HepG2 (cell line): ENCODE results near the gene DDAH1. TPM values are rescaled to one million over a fixed set of nuclear protein-coding genes. Genes with fewer than 3 reads are reported as not detected.

Experiments
- ARID3A ChIP-seq: IDR thresholded peaks from 2 replicates; pipeline ENCODE4 v1.6.1; 2012; ENCODE audit warnings: low read depth, low read length, improper control_type of control experiment
- DPF2 ChIP-seq: sonication (generic); formaldehyde crosslinking; IDR thresholded peaks from 2 replicates; pipeline ENCODE4 v1.4.0; 2020; ENCODE audit warnings: mild to moderate bottlenecking, low read depth, missing genetic modification reagents, borderline replicate concordance
- FOXP4 ChIP-seq: sonication (generic); formaldehyde crosslinking; IDR thresholded peaks from 2 replicates; pipeline ENCODE4 v1.4.0; 2020; ENCODE audit warnings: missing genetic modification reagents
- HOMEZ ChIP-seq: IDR thresholded peaks from 2 replicates; pipeline ENCODE4 v1.6.1; 2016; ENCODE audit warnings: low read depth
- KAT8 ChIP-seq: IDR thresholded peaks from 2 replicates; pipeline ENCODE4 v1.6.1; 2016; ENCODE audit warnings: missing genetic modification reagents, missing compliant biosample characterization
- KDM6A ChIP-seq: IDR thresholded peaks from 2 replicates; pipeline ENCODE4 v1.6.1; 2016; ENCODE audit warnings: low read depth
- KLF12 ChIP-seq: sonication (generic); formaldehyde crosslinking; IDR thresholded peaks from 2 replicates; pipeline ENCODE4 v1.4.0; 2020; ENCODE audit warnings: missing genetic modification reagents, borderline replicate concordance
- SOX6 ChIP-seq, 2 experiments: fragments of 450-650 bp in 1 of 2; sonication (generic) in 1 of 2; formaldehyde crosslinking in 1 of 2; IDR thresholded peaks; 2 replicates each; pipeline versions ENCODE4 v1.4.0 to v1.6.1; 2017 to 2020; ENCODE audit warnings: antibody characterized with exemption in 1 of 2, mild to moderate bottlenecking in 1 of 2, missing genetic modification reagents in 1 of 2
- ZBTB3 ChIP-seq: sonication (generic); formaldehyde crosslinking; IDR thresholded peaks from 2 replicates; pipeline ENCODE4 v1.4.0; 2020; ENCODE audit warnings: low read depth, mild to moderate bottlenecking, moderate library complexity, missing genetic modification reagents, borderline replicate concordance
- ZFP41 ChIP-seq: sonication (generic); formaldehyde crosslinking; IDR thresholded peaks from 2 replicates; pipeline ENCODE4 v1.4.0; 2020; ENCODE audit warnings: mild to moderate bottlenecking, missing genetic modification reagents, borderline replicate concordance
- ZFP62 ChIP-seq: sonication (generic); formaldehyde crosslinking; IDR thresholded peaks from 2 replicates; pipeline ENCODE4 v1.4.0; 2020; ENCODE audit warnings: missing genetic modification reagents
- ZNF362 ChIP-seq: sonication (generic); formaldehyde crosslinking; IDR thresholded peaks from 2 replicates; pipeline ENCODE4 v1.4.0; 2020; ENCODE audit warnings: missing genetic modification reagents, mild to moderate bottlenecking, borderline replicate concordance
- ZNF431 ChIP-seq: sonication (generic); formaldehyde crosslinking; IDR thresholded peaks from 2 replicates; pipeline ENCODE4 v1.9.0; 2022; ENCODE audit warnings: missing genetic modification reagents, low read depth, mild to moderate bottlenecking, borderline replicate concordance
- ZNF512 ChIP-seq: sonication (generic); formaldehyde crosslinking; IDR thresholded peaks from 2 replicates; pipeline ENCODE4 v1.4.0; 2020; ENCODE audit warnings: mild to moderate bottlenecking, missing genetic modification reagents
- ZNF784 ChIP-seq: sonication (generic); formaldehyde crosslinking; IDR thresholded peaks from 2 replicates; pipeline ENCODE4 v1.5.1; 2020; ENCODE audit warnings: missing genetic modification reagents, mild to moderate bottlenecking, borderline replicate concordance
- polyA plus RNA-seq, 8 experiments: library from polyadenylated mRNA; depleted of rRNA in 3 of 8; stranded (reverse) in 7 of 8; unstranded in 1 of 8; fragments of >200 nt; fragmentation: Illumina TruSeq in 4 of 8; extraction: Trizol in 4 of 8; gene quantifications; 2 replicates each; pipeline versions ENCODE4 v1.2.1 to v1.2.3, GENCODE V29; 2011 to 2016; ENCODE audit warnings: low read depth in 4 of 8, missing spikeins in 1 of 8, mixed read lengths in 1 of 8; ENCODE audit not compliant: insufficient read depth in 1 of 8
- total RNA-seq, 5 experiments: library from RNA; depleted of rRNA; stranded (reverse); fragments of >200 nt; fragmentation: Illumina TruSeq; extraction: Trizol; gene quantifications; 2 replicates each; pipeline ENCODE4 v1.2.3, GENCODE V29; 2016; ENCODE audit warnings: low read depth in 1 of 5

The DDAH1 gene
- total and polyA plus RNA-seq, 2 of the 13 experiments (the other 11 are each of a cell fraction or from before 2014, with no cell fraction given), result 39.7 to 64.4 TPM

GRCh38 chr1:85460555-85461088 lies 4.3 kb downstream of the DDAH1 start (continued):
- TF ChIP-seq FOXP4 (peak; percentile 77), ZNF512 (CRISPR knock-in tag) (no peak), HOMEZ (CRISPR knock-in tag) (peak; percentile 18; the same call in 1 of the 2 replicates), ZBTB3 (CRISPR knock-in tag) (peak; percentile 69; the same call in 1 of the 2 replicates), ZNF362 (CRISPR knock-in tag) (peak; percentile 90; the same call in 1 of the 2 replicates), ARID3A (peak; percentile 50; the same call in 1 of the 2 replicates), KDM6A (CRISPR knock-in tag) (peak; percentile 85), SOX6 (IDR thresholded peaks at IDR 0.05) (no peak), SOX6 (CRISPR knock-in tag; IDR thresholded peaks at IDR 0.05) (peak; percentile 69), DPF2 (peak; percentile 64; the same call in 1 of the 2 replicates), ZFP62 (CRISPR knock-in tag) (no peak), ZNF784 (CRISPR knock-in tag) (no peak), ZNF431 (CRISPR knock-in tag) (no peak), KLF12 (CRISPR knock-in tag) (no peak), ZFP41 (CRISPR knock-in tag) (no peak), KAT8 (CRISPR knock-in tag) (0 out of 2 replicates have a peak, but pooled peaks have one; percentile 30)
